HG02759 (cell line): ENCODE data around the gene DPY19L3.
"Not testable (repeated sequence)": the region's sequence is repeated elsewhere in the genome, so short reads cannot be mapped to it uniquely, and the experiment has no call there.

ENCODE experiments used
- ATAC-seq: cut with Tn5 transposase; IDR thresholded peaks from one replicate; pipeline ENCODE4 v1.9.1; 2021; ENCODE audit warnings: mild to moderate bottlenecking, moderate library complexity; ENCODE audit not compliant: unreplicated experiment

DPY19L3 gene

GRCh38 chr19:32405431-32406160 is at the start of gene DPY19L3:
Gene DPY19L3 (plus strand): TSS chr19:32405770. CDS start chr19:32408254, 2,484 bp downstream.
- ATAC-seq = peak; percentile 95

- no peak for ATAC-seq
These were observed 47.9 kb upstream of the DPY19L3 start for GRCh38 chr19:32357720-32358119.

GRCh38 chr19:32358321-32358720 is 47.2 kb upstream of the DPY19L3 start:
- ATAC-seq = no peak

- ATAC-seq = no peak
These were observed 46.0 kb upstream of the DPY19L3 start for GRCh38 chr19:32359581-32359980.

GRCh38 chr19:32361574-32362317 is 43.8 kb upstream of the DPY19L3 start:
- no peak for ATAC-seq

GRCh38 chr19:32362318-32362691 is 43.3 kb upstream of the DPY19L3 start:
- ATAC-seq = no peak

- ATAC-seq = no peak
These were observed 42.4 kb upstream of the DPY19L3 start for GRCh38 chr19:32363175-32363574.

GRCh38 chr19:32363632-32364031 is 41.9 kb upstream of the DPY19L3 start:
- ATAC-seq = no peak

GRCh38 chr19:32364040-32364439 is 41.5 kb upstream of the DPY19L3 start:
- no peak for ATAC-seq

GRCh38 chr19:32367063-32367462 is 38.5 kb upstream of the DPY19L3 start:
- ATAC-seq = no peak

- no peak for ATAC-seq
These were observed 37.5 kb upstream of the DPY19L3 start for GRCh38 chr19:32367948-32368536.

- no peak for ATAC-seq
These were observed 36.8 kb upstream of the DPY19L3 start for GRCh38 chr19:32368787-32369186.

- ATAC-seq = no peak
These were observed 32.6 kb upstream of the DPY19L3 start for GRCh38 chr19:32372726-32373517.

GRCh38 chr19:32373585-32374295 is 31.8 kb upstream of the DPY19L3 start:
- ATAC-seq = no peak

- ATAC-seq = not testable (repeated sequence)
These were observed 31.2 kb upstream of the DPY19L3 start for GRCh38 chr19:32374362-32374761.

- ATAC-seq = not testable (repeated sequence)
These were observed 28.5 kb upstream of the DPY19L3 start for GRCh38 chr19:32377088-32377487.

- ATAC-seq = no peak
These were observed 25.3 kb upstream of the DPY19L3 start for GRCh38 chr19:32380269-32380668.

GRCh38 chr19:32387701-32388392 is 17.7 kb upstream of the DPY19L3 start:
- no peak for ATAC-seq

GRCh38 chr19:32388393-32388855 is 17.1 kb upstream of the DPY19L3 start:
- ATAC-seq = no peak

GRCh38 chr19:32392901-32393300 is 12.7 kb upstream of the DPY19L3 start:
- no peak for ATAC-seq
